ENCODE measurements around the gene PRR5.

The PRR5 gene

DNA sequence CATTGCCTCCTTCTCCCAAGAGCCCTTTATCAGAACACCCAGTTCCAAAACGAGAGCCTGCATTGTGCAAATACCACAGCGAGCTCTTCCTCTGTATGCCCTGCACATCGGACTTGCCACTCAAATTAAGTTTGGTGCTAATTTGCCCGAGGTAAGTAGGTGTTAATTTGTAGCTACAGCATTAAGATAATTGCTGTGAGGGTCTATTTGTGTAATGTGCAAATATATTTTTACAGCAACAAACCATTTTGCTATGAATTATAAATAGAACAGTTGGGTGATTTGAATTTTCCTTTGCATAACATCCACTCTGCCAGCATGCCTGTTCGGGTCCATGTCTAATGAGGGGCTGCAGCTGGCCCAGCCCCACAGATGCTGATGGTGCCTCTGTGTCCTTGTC lies 58.5 kb downstream of the PRR5 start:
- peak; percentile 91 for DNase-seq

- peak; percentile 51 for DNase-seq
Measured at GRCh38 chr22:44761025-44761424, 59.0 kb downstream of the PRR5 start.

DNA sequence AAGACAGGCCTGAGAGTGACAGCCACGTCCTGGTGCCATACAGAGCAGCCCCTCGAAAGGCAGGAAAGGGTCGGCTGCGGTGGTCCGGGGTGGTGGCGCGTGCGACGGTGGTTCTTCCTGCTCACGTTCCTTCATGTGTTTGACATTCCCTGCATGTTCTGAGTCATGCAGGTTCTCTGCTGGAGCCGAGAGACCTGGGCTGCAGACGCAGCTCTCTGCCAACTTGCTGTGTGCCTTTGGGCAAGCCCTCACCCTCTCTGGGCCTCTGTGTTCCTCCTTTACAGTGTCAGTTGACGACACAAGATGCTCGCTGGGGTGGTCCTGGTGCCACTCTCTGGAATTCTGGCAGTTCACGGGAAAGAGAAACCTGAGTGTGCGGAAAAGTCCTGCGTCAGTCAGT lies 62.4 kb downstream of the PRR5 start:
- DNase-seq: no peak

GRCh38 chr22:44764974-44765373 lies 63.0 kb downstream of the PRR5 start:
- DNase-seq: no peak

DNA sequence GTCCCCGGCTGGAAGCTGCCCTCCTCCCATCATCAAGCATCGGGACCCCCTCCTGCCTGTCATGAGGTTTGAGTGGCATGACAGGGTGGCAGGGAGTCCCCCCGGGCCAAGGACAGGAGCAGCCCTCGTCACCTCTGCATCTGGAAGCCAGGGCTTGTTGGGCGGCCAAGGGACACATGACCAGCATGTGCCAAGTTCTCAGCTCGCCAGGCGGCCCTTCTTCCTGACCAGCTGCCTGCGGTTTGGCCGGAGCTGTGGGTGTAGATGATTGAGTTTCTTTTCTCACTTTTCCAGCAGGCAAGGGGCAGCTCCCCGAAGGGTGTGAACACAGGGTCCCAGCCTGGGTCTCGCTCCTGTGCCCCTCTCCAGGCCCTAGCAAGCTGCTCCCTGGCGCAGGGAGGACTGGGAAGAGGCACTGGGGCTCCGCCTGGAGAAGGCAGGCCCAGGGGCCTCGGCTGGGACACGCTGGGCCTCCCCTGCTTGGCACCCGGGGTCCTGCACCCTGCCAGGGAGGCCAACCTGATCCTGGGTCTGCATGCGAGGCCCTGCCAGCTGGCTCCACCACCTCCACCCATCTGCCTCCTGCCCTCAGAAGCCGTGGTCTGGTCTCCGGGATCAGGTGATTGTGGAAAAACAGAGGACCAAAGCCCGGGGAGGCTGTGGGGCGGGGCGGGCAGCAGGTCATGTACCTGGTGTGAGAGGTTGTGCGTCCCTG lies 63.7 kb downstream of the PRR5 start:
- DNase-seq: no peak

- DNase-seq: no peak
Measured at GRCh38 chr22:44773082-44773481, 71.1 kb downstream of the PRR5 start.

DNA sequence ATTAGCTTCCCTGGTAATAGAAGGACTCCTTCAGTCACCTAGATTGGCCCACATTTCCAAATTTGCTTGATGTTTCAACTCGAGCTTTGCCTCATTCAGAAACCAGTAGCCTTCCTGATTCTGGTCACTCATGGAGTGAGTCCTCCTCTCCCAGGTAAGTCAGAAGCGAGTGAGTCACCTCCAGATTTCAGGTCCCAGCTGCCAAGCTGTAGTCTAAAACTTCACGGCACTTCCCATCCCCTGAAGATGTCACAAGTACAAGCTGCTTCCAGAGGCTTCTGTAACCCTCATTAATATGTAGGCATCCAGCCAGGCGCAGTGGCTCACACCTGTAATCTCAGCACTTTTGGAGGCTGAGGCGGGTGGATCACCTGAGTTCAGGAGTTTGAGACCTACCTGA lies 73.9 kb downstream of the PRR5 start:
- DNase-seq: no peak

DNA sequence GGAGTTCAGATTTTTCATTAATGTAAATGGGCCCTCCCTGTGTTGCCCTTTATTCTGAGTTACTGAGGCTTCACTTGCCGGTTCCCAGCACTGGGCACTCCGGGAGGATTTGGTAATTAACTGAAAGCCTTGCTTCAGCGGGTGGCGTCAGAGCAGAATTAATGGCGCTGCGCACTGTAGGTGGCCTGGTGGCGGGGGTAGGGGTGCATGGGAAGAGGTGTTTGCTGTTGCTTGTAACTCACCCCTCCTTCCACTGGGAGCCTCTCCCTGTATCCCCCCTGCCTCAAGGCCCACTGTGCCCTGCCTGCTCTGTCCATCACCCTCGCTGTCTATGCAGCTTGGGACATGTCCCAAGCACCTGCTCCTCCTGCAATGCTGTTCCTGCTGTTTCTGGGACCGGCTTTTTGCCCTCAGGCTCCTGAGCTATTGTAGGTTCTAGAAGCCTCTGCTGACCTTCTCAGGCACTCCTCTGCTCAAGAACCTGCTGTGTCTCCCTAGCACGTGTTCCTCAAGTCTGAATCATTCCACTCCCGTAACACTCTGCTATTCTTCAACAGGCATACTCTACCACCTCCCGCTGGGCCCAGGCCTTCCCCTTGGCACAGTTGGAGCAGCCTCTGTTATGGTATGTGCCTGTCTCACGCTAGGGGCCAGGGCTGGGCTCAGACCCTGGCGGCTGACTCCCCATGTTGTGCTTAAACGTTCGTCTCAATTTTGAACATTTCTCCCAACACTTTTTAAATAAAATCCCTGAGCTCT lies 74.8 kb downstream of the PRR5 start:
- no peak for DNase-seq

DNA sequence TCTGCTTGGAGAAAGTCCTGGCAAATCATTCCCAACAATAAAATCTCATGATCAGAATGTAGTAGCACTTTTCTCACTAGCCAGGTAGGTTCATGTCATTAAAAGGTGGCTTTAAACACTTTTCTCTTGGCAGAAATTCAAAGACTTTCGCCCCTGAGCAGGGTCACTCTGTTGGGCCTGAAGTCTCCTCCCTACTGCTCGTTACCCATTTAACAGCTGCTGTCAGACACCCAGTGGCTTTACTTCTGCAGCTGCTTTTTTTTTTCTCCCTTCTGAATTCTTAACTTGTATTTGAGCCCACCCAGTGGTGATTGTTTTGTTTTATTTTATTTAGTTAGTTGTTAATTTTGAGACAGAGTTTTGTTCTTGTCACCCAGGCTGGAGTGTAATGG lies 75.4 kb downstream of the PRR5 start:
- DNase-seq: no peak

DNA sequence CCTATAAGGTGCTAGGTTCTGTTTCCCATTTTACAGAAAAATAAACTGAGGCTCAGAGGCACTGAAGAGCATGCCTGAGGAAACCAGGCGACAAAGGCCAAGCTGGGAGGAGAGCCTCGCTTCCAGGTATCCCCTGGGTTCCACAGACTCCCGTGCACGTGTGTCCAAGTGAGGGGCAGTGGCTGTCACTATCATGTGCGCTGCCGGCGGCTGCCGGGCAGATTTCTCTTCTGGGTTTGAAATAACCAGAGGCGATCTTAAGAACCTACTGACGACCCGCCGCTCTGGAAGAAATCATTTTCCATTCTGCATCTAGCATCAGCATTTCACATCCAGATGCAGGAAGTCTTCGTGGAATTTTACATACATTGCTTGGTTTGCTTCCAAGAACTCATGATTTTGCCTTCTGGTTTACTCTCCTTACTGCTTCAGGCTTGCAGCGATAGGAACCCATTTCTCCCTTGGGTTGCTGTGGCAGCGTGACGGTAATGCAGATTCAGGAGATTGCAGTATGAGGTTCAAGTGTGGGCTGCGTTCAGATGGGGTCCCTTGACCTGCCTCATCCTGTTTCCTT lies 79.0 kb downstream of the PRR5 start:
- DNase-seq: no peak

DNA sequence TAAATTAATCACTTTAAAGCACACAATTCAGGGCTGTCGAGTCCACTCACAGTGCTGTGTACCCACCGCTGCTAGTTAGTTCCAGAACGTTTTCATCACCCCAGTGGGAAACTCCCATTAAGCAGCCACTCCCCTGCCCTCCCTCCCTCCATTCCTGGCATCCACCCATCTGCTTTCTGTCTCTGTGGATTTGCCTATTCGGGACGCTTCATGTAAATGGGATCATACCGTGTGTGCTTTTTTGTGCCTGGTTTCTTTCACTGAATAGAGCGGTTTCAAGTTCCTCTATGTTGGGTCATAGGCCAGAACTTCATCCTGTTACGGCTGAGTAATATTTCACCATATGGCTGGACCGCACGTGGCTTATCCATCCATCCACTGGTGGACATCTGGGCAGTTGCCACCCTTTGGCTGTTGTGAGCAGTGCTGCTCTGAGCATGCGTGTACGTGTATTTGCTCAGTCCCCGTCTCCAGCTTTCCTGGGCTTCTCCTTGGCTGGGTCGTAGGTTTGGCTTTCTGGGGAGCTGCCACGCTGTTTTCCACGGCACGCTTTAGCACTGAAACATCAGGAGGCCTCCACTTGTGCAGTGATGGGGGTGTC lies 80.5 kb downstream of the PRR5 start:
- peak; percentile 69 for DNase-seq

DNA sequence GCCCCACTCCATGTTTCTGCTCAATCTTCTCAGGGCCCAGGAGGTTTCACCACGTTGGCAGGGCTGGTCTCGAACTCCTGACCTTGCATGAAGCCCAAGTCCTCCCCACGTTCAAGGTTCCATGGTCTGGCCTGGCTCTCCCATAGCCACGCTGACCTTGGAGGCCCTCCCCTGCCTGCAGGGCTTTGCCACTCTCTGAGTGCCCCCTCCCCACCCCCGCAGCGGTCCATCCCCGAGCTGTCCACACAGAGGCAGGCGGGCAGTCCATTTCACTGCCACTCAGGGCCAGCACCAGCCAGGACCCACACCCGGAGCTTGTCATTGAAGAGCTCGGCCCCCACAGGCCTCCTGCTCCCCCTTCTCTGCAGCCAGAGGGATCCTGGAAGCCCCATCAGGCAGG lies 81.1 kb downstream of the PRR5 start:
- no peak for DNase-seq

DNA sequence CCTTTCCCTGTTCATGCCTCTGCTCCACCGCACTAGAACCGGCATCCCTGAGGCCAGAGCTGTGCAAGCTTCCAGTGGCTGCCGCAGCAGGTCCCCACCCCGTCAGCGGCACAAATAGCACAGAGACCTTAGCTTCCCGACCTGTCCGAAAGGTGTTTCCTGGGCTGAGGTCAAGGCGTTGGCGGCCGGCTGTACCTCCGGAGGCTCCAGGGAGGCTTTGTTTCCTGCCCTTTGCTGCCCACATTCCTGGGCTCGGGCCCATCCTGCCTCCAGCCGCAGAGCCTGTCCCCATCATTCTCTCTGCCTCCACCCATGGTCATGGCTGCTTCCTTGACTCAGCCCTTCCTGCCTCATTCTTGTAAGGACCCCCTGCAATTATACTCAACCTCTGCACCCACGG lies 81.6 kb downstream of the PRR5 start:
- no peak for DNase-seq

DNA sequence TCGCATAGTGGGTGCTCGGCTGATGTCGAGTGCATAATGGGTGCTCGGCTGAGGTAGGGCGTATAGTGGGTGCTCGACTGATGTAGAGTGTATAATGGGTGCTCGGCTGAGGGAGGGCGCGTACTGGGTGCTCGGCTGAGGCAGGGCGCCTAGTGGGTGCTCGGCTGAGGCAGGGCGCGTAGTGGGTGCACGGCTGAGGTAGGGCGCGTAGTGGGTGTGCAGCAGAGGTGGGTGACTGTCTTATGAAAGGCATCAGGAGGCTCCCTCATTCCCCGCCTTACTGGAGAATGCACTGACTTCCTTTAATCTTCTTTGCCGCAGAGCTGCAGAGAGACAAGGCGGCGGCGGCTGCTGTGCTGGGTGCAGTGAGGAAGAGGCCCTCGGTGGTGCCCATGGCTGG lies 84.1 kb downstream of the PRR5 start:
- no peak for DNase-seq

- DNase-seq: no peak
Measured at GRCh38 chr22:44786610-44787009, 84.6 kb downstream of the PRR5 start.

All from NCI-H526 treated with DMSO at 0.1 percent for 48 hours (cell line).